H54 (cell line): ENCODE measurements around the gene MRPS31.

ENCODE experiments used
- DNase-seq: peaks from one replicate; pipeline ENCODE4 v3.0.0; 2011; ENCODE audit warnings: low spot score, mixed read lengths; ENCODE audit not compliant: insufficient read length
- FAIRE-seq: peaks from 3 replicates; lab custom pipeline; 2011; peaks lifted over from hg19 to GRCh38; lab: Jason Lieb, UNC
- POLR2A ChIP-seq: IDR thresholded peaks from 2 replicates; pipeline ENCODE4 v1.6.1; 2011; ENCODE audit warnings: low read depth, mild to moderate bottlenecking, low read length

The MRPS31 gene

DNA sequence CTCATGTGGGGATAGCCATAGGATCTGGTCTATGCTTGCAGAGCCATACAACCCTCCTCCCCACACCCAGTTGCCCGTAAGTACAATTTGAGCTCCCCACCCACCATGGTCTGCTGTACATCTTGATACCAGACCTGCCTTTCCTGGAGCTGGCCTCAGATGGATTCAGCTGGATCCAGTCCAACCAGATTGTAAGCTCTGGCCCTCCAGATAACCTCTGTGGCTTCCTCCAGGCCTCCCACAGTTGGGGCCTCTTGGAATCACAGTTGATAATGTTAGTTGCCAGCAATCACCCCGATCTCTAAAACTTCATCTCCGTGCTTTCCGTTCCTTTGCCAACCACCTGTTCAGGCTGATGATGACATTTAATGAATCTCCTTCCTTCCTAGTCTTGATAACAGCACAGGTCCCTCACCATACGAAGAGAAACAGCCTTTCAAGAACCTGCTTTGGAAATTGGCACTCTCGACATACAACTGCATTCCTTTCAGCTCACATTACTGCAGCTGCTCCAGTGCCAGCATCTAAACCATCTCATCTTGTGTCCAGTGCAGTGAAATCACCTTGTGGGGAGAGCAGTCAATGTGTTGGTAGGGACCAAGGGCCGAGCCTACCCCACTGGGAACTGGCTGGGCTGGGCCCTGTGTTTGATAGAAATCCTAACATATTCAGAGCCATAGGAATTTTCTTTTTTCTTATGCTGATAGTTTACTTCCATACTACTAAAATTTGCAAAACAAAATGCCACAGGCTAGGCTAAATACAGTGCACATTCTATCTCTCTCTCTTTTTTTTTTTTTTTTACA, 89.4 kb downstream of the MRPS31 start:
- no peak for TF ChIP-seq POLR2A
- FAIRE-seq (no peak), DNase-seq (no peak)

- TF ChIP-seq POLR2A, result no peak
- DNase-seq, result no peak
- no peak for FAIRE-seq
Observed at GRCh38 chr13:40680659-40681323, 90.2 kb downstream of the MRPS31 start.

GRCh38 chr13:40679480-40679985, 91.5 kb downstream of the MRPS31 start:
- DNase-seq (no peak), FAIRE-seq (no peak)
- TF ChIP-seq POLR2A, result no peak
